Measurements from ENCODE around the gene WDR86.

The WDR86 gene

DNA sequence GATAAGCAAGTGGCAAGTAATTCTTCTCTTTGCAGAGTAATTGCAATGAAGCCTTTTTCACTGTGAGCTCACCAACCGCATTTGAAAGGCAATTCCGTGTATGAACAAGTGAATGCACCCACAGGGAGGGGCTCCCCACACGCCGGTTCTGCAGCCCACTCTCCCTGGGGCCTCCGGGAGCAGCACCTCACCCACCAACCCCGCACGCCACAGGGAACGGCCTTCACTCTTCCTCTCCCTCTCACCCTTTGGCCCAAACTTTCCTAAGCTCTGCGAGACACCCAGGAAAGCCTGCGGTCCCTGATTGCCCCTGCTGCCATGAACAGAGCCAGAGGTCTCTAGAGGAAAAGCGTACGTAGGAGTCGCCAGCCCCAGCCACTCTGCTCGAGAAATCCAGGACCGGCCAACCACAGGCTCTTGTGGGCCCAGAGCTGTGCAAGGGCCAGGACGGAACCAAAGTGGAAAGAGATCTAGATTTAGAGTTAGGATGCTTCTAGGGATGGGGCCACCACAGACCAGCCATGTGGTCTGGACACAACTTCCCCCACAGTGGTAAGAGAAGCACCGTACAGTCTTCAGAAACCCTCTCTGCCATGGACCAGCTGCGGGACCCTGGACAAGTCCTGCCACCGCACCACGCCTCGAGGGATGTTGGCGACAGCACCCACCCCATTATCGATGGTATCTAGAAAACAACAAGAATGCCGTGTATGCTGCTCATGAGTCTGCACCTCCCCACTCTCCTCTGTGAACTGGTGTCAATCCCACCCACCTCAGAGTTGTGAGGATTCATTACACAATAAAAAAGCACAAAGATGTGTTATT, 3.6 kb downstream of the WDR86 start:
- no peak for DNase-seq

DNA sequence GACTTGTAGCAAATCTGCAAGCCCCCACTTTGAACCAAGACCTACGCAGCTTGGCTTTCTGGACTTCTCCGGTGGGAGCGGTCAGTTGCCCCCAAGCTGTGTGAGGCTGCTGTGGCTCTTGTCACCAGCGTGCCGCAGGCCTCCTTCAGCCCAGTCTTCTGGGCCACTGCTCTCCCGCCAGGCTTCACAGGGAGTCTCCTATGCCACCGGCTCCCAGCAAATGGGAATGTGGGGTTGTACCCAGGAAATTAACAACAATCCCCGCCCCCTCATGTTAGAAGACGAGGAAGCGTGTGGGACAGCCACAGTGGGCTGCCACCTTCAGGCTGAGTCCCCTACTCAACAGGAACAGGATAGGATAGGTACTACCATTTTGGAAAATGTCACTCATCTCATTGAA, 4.2 kb downstream of the WDR86 start:
- no peak for DNase-seq

DNA sequence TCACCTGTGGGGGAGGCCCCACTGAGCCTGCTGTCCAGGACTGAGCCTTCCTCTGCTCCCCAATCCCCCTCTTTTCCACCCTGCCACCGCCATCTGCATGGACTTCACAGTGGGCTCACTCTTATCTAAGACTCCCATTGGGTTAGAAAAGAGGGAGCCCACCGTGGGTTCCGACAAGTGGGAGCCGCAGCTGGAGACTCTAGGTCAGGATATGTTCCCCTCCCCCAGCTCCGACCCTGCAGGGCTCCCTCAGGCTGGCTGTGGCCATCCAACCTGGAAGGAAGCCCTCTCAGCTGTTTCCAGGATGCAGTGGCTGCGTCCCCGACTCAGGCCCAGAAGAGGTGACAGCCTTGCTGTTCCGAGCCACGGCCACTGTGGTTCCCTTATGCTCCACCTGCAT, 4.8 kb downstream of the WDR86 start:
- DNase-seq = no peak

DNA sequence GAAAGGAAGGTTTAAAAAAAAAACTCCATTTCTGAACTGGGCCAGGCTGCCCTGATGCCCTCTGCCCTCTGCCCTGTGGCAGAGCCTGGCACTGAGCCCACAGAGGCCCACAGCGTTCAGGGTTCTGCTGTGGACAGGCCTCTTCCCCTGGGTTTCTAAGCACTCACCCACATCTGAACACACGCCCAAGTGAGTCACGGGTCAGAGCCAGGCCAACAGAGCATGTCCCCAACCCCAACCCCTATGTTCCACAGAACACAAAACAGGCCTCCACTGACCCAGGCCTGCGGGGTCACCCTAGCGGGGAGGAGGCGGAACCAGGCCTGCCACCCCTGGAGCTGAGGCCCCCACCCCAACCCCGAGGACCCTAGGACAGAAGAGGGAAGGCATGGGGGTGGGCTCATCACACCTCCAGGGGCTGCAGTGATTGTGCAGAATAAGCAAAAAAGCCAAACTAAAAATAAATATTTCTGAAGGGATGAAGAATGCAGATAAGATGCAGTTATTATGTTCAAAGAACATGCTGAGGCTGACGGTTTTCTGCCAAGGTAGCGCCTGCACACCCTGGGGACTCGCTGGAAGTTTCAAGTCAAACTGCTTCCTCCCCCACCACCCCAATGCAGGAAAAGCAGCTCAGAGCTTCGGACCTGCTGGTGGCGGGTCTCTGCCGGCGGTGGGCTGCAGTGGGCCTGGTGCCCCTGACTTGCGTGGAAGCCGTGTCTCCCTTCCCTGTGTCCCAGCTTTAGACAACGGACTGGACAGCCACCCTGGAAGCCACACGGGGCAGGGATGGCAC, 5.4 kb downstream of the WDR86 start:
- DNase-seq = no peak

DNA sequence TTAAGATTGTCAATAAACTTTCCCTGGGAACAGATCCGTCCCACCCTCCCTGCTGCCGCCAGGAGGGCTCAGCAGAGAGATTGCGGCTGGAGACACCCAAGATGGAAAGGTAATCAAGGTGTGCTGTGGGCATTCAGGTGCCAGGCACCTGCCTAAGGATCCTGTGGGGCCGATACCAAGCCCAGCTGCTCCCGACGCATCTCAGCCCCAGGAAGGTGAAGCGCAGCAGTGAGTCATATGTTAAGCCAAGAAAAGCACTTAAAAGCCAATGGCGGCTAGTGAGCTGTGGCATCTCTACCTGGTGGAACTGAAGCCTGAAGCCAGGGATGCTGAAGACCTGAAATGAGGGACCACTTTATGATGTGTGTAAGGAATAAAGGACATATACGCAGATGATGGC, 6.1 kb downstream of the WDR86 start:
- DNase-seq = no peak

DNA sequence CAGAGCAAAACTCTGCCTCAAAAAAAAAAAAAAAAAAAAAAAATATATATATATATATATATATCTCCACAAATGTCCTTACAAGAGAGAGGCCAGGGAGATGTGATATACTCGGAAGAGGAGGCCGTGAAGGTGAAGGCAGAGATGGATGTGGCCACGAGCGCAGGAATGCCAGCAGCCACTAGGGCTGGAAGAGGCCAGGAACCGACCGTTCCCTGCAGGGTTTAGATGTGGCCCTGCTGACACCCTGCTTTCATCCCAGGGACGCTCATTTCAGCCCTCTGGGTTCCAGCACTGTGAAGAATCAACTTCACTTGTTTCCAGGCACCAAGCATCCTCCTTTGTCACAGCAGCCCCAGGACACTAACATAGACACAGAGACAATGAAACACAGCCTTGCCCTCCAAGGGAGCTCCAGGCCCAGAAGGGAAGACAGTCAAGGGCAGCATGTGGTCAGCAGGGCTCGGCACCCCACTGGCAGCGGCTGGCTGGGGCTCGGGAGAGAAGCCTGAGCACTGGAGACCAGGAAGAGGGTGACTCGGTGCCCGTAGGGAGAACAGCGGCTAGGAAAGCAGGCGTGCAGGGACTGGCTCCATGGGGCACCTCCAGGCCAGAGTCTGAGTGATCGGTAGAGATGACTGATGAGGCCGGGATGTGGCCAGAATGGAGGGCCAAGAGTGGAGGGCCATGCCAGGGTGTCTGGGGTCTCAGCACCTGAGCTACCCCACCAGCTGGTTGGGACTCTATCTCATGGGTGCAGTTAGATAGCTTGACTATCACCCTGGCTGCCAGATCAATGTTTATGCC, 7.6 kb downstream of the WDR86 start:
- DNase-seq = no peak

DNA sequence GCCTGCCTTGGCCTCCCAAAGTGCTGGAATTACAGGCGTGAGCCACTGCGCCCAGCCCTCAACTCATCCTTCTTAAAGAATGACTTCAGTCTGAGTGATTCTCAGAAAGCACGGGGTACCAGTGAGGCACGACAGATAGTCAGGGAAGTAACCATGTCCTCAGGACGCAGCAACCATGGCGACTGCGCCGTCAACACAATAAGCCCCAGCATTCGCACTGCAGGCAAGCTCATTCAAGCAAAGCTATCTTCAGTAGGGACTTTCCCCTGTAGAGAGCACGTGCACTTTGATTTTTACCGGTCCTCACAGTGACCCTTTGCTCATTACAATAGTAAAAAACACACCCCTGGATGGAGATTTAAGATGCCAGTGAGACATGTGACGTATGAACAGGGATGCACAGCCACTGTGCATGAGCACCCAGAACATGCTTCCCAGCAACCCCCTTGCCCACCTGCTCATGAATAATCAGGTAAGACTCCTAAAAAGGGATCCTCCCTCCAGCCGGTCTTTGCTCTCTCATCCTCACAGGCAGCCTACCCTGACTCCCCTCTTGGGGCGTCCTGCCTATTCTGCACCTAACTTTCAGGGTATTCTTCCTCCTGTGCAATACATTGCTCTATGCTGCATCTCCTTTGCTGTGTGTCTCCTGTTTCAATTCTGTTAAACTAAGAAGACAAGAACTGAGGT, 9.1 kb downstream of the WDR86 start:
- DNase-seq = no peak

DNA sequence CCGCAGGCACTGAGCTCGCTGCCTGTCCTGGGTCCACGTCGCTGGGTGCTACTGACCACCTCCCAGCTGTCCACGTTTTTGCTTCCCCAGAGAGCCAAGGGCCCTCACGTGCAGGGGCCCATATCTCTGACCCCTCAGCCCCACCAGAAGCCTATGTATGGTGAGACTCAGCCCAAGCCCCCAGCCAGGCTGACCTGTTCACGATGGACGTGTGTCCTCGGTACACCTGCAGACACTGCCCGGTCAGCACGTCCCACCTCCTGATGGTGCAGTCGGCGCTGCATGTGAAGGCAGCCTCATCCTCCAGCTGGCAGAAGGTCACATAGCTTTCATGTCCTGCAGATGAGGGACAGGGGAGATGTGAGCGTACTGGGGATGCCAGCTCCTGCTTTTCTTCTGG, 9.9 kb downstream of the WDR86 start:
- DNase-seq = no peak

DNA sequence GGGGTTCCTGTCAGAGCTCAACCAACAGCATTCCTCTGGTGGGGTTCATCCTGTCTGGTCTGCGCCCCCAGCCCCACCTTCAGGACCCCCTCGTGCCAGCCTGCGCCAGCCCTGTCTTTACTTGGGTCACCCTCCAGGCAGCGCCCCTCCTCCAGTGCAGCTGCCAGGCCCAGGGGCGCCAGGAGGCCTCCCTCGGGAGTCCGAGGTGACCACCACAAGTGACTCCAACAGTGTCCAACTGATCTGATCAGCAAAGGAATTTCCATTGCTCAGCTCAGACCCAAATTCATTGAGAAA, 10.6 kb downstream of the WDR86 start:
- DNase-seq = no peak

DNA sequence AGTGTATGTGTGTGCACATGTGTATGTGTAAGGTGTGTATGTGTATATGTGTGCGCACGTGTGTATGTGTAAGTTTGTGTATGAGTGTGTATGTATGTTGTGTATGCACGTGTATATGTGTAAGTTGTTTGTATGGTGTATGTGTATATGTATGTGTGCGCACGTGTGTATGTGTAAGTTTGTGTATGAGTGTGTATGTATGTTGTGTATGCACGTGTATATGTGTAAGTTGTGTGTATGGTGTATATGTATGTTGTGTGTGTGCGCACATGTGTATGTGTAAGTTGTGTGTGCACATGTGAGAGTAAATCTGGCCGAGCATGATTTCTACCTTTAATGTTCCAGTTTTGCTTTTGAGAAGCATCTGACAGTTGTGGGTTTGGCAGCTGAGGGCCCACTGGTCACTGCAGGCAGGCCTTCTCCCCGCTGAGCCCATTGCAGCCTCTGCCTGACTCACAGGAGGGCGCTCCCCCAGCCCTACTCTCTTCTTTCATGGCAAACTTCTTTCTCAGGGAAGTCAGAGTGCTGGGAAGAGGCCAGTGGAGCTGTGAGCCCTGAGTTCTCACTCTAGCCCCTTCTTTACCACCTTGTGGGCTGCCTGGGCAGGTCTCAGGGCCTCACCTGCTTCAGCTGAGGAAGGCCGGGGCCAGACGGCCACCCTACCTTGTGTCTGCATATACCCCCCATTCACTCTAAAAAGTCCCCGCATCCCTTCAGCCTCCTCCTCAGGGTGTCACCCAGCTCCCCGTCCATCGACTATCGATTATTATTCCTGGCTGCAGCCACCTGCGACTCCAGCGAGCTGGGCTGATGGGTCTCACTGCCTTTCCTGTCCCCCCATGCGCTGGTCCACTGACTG, 11.2 kb downstream of the WDR86 start:
- DNase-seq = no peak

DNA sequence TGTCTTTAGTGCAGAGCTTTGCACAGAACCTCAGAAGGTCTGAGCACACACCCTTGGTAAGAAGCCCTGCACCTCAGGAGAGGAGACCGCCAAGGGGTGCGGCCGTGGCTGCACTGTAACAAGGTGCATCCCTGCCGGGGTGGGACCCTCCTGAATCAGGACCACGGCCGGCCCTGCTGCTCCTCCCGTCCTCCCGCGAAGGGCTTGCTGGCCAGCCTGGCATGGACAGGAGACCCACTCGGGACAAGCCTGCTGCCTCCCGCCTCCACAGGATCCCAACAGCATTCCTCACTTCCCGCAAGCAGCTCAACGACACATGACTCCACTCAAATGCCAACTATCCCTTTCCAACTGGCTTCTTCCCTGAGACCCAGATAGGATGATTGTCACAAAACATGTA, 12.8 kb downstream of the WDR86 start:
- no peak for DNase-seq

DNA sequence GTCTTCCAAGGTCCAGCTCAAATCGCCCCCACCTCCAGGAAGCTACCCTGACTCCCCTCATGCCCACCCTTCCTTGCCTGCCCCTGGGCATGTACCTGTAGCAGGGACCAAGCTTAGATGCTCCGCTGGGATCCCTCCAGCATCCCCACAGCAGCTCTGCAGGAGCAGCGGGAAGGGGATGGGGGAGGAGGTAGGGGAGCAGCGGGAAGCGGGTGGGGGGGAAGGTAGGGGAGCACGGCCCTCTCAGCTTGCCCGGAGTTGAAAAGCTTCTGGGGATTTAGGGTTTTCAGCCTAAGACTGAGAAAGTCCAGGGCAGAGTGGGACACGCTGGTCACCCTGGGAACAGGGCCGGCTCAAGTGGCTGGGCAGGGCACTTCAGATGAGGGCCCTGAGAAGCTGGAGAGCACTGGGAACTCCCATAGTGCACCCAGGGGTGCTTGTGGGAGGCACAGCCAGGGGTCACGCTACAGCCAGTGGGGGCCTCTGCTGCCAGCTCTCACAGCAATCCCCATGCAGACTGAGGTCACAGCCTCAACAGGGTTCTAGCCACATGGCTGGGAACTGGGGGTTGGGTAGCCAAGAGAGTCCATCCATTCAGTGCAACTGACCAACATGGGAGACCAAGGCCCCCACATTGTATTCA, 13.4 kb downstream of the WDR86 start:
- DNase-seq = no peak

DNA sequence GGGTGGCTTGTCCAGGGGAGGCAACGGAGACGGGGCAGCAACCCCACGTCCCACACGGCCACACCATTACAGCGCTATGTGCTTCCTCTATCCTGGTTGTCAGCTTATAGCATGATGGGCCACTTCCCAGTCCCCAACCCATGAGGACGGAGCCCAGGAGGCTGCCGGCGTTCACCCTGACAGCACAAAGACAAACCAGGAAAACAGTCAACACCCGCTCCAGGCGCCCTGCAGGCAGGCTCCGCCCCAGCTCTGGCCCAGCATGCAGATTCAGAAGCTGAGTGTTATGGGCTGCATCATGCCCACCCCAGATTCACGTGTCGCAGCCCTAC, 14.8 kb downstream of the WDR86 start:
- DNase-seq = no peak

DNA sequence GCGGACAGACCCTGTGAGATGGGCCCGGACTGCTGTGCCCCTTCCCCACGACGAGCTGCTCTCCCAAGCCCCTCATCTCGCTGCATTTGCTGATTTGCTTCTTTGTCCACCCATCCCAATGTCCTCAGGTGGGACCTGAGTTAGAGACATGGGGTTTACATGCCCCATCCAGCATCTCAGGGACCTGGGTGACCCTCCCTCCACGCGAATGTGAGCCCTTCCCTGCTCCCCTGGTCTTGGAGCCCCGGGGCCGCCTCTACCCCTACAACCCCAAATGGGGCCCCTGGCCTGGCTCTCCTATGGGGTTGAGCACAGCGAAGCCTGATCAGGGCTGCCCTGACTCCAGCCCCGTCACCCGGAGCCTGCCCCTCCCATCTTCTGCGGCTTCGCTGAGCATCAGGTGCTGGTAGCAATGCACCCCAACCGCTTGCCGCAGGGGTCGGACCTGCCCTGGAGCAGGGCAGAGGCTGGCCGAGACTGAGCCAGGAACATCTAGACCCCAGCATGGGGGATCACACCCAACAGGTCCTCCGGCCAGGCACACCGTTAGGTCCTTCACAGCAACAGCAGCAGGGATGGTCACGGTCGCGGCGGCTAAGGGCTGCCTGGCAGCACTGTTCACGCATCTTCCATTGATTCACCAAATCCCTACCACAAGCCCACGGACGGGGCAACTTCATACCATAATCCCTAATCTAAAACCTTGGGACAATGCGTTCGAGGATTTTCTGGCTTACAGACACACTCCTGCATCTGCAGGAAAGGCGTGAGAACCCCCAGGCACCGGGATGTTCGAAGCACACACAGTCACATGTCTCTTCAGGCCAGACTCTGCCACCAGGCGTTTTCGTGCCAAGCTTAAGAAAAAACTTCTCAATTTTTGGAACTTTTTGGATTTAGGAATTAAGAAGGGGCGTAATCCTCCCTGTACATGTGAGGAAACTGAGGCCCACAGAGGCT, 15.5 kb downstream of the WDR86 start:
- no peak for DNase-seq

DNA sequence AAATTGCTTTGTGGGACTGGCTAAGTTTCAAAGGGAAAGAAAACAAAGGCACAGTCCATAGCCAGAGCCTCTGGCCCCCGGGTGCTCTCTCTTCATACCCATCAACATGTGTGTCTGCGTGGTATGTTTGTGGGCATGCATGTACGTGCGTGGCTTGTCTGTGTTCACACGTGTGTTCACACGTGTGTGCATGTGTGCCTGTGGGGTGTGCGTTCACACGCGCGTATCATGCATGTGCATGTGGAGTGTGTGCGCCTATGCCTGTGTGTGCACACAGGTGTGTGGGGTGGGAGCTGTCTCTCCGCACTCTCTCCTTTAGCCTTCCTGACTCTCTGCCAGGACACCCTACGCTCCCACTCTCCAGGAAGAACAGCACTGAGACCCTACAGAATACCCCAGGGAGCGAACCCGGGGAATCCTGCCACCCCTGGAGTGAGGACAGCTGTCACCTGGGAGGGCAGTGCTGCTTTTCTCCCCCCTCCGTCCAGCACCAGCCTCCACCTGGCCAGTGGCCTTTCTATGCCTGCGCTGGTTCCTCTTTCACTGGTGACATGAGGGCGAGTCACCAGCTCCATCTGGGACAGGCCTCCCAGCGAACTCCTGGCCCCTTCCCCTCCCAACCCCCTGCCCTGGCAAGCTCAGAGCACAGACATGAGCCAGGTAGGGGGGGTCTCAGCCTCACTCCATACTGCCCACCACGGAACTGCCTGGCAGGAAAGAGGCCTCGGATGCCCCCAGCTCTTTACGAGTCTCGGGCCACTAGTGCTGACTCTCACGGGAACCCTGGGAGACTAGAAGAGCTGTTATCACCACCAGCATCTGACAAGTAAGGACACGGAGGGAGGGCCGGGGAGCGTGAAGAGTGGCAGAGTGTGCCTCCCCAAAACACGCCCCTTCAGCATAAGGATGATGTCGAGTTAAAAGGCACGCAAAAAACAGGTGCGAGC, 16.5 kb downstream of the WDR86 start:
- no peak for DNase-seq

DNA sequence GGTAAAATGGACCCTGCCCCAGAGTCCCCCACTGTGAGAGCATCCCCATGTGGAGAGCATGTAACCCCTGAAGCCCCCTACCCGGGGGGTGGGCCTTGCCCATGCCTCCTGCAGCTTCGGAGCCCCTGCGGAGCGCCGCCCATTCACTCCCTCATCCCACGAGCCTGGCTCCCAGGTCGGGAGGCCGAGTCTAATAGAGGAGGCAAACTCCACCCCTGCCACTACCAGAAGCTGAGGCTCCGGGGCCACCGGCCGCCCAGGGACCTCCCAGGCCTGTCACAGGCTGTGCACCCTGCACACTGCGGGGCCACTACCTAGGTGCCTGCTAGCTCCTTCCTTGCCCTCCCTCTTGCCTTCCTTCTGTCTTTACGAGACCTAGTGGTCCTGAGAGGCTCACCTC, 17.4 kb downstream of the WDR86 start:
- DNase-seq = no peak

DNA sequence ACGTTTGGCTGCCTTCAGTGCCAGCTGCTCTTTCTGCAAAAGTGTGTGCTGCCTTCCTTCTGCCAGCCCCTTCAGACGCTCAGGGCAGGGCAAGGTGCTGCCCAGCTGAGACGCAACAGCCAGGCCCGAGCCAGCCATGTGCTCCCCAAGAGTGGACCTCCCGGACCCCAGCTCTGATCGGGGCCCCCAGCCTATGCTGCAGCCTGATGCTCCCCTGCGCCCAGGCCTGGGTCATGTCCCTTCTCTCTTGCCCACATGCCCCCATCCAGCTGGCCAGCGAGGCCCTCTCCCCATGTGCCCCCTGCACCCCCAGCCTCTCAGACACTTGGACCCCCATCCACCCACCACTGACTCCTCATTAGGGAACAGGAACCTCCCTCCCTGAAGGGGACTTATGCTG, 17.8 kb downstream of the WDR86 start:
- no peak for DNase-seq

DNA sequence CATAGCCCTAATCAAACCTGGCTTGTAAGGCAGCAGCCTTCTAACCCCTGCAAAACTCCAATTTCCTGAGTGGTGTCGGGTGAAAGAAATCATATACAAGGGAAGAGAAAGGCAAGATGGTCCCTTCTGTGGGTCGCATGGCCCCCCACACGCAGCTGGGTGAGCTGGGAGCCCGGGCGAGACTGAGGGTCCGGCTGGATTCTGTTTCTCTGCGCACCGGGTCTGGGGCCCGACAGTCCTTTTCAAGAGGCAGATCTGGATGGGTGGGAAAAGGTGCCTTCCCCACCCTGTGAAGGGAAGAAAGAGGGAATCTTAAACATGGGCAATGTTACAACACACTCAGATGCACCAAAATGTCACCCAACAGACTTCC, 18.5 kb downstream of the WDR86 start:
- DNase-seq = no peak

DNA sequence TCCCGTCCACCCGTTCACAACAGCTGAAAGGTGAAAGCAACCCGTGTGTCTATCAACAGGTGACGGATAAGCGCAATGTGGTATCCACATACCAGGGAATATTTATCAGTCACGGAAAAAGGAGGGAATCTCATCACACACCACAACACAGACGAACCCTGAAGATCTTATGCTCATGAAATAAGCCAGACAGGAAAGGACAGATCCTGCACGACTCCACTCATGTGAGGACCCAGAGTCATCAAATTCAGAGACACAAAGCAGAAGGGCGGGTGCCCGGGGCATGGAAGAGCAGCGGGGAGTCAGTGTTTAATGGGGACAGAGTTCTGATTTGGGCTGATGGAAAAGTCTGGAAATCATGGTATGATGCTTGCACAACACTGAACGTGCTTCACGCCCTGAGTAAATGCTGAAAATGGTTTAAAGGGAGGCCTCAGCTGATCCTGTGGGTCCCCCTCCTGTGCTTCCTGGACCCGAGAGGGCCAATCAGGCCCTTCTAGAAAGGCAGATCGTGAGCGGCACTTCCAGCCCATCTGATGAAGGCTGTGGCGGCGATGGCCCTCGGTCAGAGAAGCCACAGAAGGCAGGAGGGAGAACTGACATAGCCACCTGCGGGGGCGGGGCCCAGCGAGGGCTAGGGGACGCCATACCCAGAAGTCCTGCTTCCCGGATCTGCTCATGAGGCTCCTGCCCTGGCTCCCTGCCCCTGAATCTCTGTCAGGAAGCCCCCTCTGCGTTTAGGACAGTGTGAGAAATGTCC, 19.1 kb downstream of the WDR86 start:
- no peak for DNase-seq
